Endodermal cell (in vitro differentiated cells): Measurements from ENCODE around the gene ZNF695. TPM values are rescaled to one million over a fixed set of nuclear protein-coding genes. Genes with fewer than 3 reads are reported as not detected.

Experiments
- DNase-seq: peaks from one replicate; pipeline ENCODE4 v3.0.0-alpha.2; 2017
- H3K27ac ChIP-seq: 2 replicates; pipeline ENCODE4 v1.5.1; 2013; ENCODE audit warnings: mild to moderate bottlenecking, low read depth, low read length, moderate library complexity
- H3K27me3 ChIP-seq: 2 replicates; pipeline ENCODE4 v1.6.1; 2013; ENCODE audit warnings: mild to moderate bottlenecking, low read length, moderate library complexity; ENCODE audit not compliant: insufficient read depth, control insufficient read depth, poor library complexity, severe bottlenecking
- H3K36me3 ChIP-seq: 2 replicates; pipeline ENCODE4 v1.7.0; 2013; ENCODE audit warnings: mild to moderate bottlenecking, low read length, moderate library complexity; ENCODE audit not compliant: control insufficient read depth, insufficient read depth
- H3K4me1 ChIP-seq: one replicate; pipeline ENCODE4 v1.7.0; 2013; ENCODE audit warnings: low read length; ENCODE audit not compliant: control insufficient read depth, insufficient read depth
- H3K4me3 ChIP-seq: 2 replicates; pipeline ENCODE4 v1.5.1; 2013; ENCODE audit warnings: mild to moderate bottlenecking, low read length, moderate library complexity
- H3K9ac ChIP-seq: 2 replicates; pipeline ENCODE4 v1.6.1; 2013; ENCODE audit warnings: mild to moderate bottlenecking, low read length, moderate library complexity; ENCODE audit not compliant: poor library complexity, severe bottlenecking; ENCODE audit errors: extremely low read depth
- H3K9me3 ChIP-seq: 2 replicates; pipeline ENCODE4 v1.6.1; 2013; ENCODE audit warnings: mild to moderate bottlenecking, low read length, moderate library complexity; ENCODE audit not compliant: control insufficient read depth
- H3K27ac Mint-ChIP-seq: 2 replicates; pipeline ENCODE4 v1.8.0; 2020; ENCODE audit warnings: mixed read lengths
- H3K27me3 Mint-ChIP-seq: 2 replicates; pipeline ENCODE4 v1.8.0; 2021; ENCODE audit warnings: mild to moderate bottlenecking, mixed read lengths; ENCODE audit not compliant: insufficient read depth
- H3K36me3 Mint-ChIP-seq: 2 replicates; pipeline ENCODE4 v1.8.0; 2020; ENCODE audit warnings: low read depth, mixed read lengths
- H3K4me1 Mint-ChIP-seq: 2 replicates; pipeline ENCODE4 v1.8.0; 2020; ENCODE audit warnings: mixed read lengths
- H3K4me3 Mint-ChIP-seq: 2 replicates; pipeline ENCODE4 v1.8.0; 2020; ENCODE audit warnings: mild to moderate bottlenecking, moderate library complexity, mixed read lengths
- H3K9me3 Mint-ChIP-seq: 2 replicates; pipeline ENCODE4 v1.8.0; 2020; ENCODE audit warnings: mild to moderate bottlenecking, mixed read lengths
- WGBS, 2 experiments: methylation state at CpG; one replicate each; pipeline versions ENCODE4 v1.1.5 to v1.1.7; 2013; ENCODE audit warnings: missing lambda C conversion rate in 2 of 2, mixed read lengths in 1 of 2; ENCODE audit not compliant: insufficient coverage in 1 of 2, insufficient read length in 1 of 2; 5-methylcytosine and 5-hydroxymethylcytosine counted together
- long read RNA-seq, 4 experiments: library from polyadenylated mRNA in 2 of 4; library from RNA in 1 of 4; library from capped mRNA in 1 of 4; stranded (forward) in 3 of 4; unstranded in 1 of 4; transcript quantifications; one replicate each; pipeline ENCODE4 v2.0.0, GENCODE V29; 2020 to 2021; ENCODE audit warnings: inconsistent platforms in 1 of 4
- polyA plus RNA-seq, 2 experiments: library from polyadenylated mRNA; stranded (reverse); fragments of 50-300 nt; gene quantifications; one replicate each; pipeline ENCODE4 v1.2.3, GENCODE V29; 2013
- total RNA-seq, 2 donors: library from RNA; stranded (reverse); fragmentation: NEBNext Ultra II Directional in 1 of 2; extraction: Animal tissue kit (Norgen Biotek cat#: 25700) in 1 of 2; gene quantifications; 2 replicates in 1 of 2; 3 replicates in 1 of 2; pipeline ENCODE4 v1.2.1, GENCODE V29; 2021
- TF ChIP-seq, protein P1 (sequence below): fragments of 200-600 bp; sonication (generic); conservative IDR thresholded peaks from 2 replicates; pipeline ENCODE4 v1.5.0; 2021; ENCODE audit warnings: antibody characterized with exemption, mild to moderate bottlenecking

Gene ZNF695
- total RNA-seq: 10 to 100 TPM; 16.4 to 22.6 TPM
- polyA plus RNA-seq (2013, experiment 1 of 2): 11.0 TPM
- 11.6 TPM for polyA plus RNA-seq (2013, experiment 2 of 2)
- long read RNA-seq, experiment 1, partial matches to known transcripts: 1 of 3 reads
- long read RNA-seq, experiment 1, other reads (novel, unspliced or antisense): 1 of 3 reads
- long read RNA-seq, experiment 2, partial matches to known transcripts: 0 of 2 reads
- long read RNA-seq, experiment 2, other reads (novel, unspliced or antisense): 1 of 2 reads
- long read RNA-seq, experiment 3, transcript ZNF695-201 (4 exons, 3,340 nt): major isoform, 15 of 38 reads
- long read RNA-seq, experiment 3, partial matches to known transcripts: 19 of 38 reads
- long read RNA-seq, experiment 3, other reads (novel, unspliced or antisense): 2 of 38 reads
- long read RNA-seq, experiment 4, partial matches to known transcripts: 5 of 16 reads
- long read RNA-seq, experiment 4, other reads (novel, unspliced or antisense): 4 of 16 reads

DNA sequence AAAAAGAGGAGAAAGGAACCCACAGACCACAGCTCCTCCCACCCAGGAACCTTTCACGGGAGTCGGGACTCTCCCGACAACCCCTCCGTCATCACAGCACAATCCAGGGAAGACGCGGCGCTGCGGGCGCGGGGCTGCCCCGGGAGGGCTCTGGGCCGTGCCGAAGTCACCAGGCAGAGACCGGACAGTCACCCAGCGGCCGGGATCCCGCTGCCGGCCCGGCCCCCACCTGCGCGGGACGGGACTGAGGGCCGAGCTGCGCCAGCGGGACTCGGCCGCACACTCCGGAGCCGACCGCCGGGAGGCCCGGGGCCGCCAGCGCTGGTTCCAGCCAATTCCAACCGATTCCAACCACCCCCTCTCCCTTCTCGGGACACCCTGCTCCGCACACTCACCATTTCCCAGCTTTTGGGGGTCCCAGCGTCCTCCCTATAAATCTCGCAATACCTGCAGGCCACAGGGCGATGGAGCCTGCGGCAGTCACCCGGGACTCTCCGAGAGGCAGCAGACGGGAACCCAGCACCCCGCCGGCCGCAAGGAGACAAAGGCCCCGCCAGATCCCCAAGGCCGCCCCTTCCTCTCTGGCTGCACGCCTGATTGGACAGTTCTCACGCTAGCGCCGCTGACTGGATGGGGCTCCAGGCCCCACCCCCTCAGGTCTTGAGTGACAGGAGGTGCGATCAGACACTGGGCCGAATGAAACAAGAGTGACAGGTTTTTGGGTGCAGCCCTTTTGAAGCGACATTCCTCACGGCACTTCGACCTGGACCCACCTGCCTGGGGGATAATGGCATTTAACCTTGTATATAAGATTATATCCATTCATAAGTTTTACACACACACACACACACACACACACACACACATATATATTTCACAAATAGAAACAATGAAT, at the start of gene ZNF695:
TSS of gene ZNF695 (minus strand) at position 547 of the 895 bp plus-strand sequence. CDS start at position 398, 149 bp downstream.
- Mint-ChIP-seq H3K27ac (peak within 1 kb of the TSS; percentile 100), H3K36me3 (peaks cover 30% of the 10 kb centered on the region), H3K9me3 (peaks cover 41% of the 10 kb centered on the region), H3K4me3 (peak within 1 kb of the TSS; percentile 99), H3K4me1 (no peaks in the 10 kb centered on the region), H3K27me3 (peaks cover 3% of the 10 kb centered on the region)
- Histone ChIP-seq H3K27ac (peak within 1 kb of the TSS; percentile 96), H3K27me3 (no peaks in the 10 kb centered on the region), H3K9ac (peak within 1 kb of the TSS; percentile 98), H3K4me3 (peak within 1 kb of the TSS; percentile 88), H3K36me3 (peaks cover 13% of the 10 kb centered on the region), H3K9me3 (peaks cover 39% of the 10 kb centered on the region), H3K4me1 (no peaks in the 10 kb centered on the region)
- WGBS, 2 experiments: 1% methylated on average over 15 to 58 of the region's 58 CpGs
- TF ChIP-seq, protein P1, sequence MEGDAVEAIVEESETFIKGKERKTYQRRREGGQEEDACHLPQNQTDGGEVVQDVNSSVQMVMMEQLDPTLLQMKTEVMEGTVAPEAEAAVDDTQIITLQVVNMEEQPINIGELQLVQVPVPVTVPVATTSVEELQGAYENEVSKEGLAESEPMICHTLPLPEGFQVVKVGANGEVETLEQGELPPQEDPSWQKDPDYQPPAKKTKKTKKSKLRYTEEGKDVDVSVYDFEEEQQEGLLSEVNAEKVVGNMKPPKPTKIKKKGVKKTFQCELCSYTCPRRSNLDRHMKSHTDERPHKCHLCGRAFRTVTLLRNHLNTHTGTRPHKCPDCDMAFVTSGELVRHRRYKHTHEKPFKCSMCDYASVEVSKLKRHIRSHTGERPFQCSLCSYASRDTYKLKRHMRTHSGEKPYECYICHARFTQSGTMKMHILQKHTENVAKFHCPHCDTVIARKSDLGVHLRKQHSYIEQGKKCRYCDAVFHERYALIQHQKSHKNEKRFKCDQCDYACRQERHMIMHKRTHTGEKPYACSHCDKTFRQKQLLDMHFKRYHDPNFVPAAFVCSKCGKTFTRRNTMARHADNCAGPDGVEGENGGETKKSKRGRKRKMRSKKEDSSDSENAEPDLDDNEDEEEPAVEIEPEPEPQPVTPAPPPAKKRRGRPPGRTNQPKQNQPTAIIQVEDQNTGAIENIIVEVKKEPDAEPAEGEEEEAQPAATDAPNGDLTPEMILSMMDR: peak; percentile 39
- DNase-seq: peak; percentile 98

DNA sequence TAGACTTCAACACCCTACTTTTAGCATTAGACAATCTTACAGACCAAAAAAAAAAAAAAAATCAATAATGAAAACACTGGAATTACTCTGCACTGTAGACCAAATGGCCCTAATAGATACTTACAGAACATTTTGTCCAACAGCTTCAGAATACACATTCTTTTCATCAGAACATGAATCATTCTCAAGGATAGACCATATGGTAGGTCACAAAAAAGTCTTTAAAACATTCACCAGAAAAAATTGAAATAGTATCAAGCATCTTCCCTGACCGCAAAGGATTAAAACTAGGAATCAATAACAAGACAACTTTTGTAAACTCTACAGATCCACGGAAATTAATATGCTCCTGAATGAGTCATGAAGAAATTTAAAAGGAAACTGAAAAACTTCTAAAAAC, 48.2 kb upstream of the ZNF695 start:
- H3K27ac Mint-ChIP-seq: no peak overlapping the region
- DNase-seq: no peak
- no peaks in the 10 kb centered on the region for H3K4me1 Mint-ChIP-seq
- Histone ChIP-seq H3K9ac (no peak overlapping the region), H3K36me3 (peaks cover 7% of the 10 kb centered on the region), H3K27me3 (no peaks in the 10 kb centered on the region), H3K4me3 (no peak overlapping the region), H3K4me1 (no peaks in the 10 kb centered on the region), H3K27ac (no peak overlapping the region), H3K9me3 (peaks cover 84% of the 10 kb centered on the region)
- TF ChIP-seq, protein P1: no peak
- H3K4me3 Mint-ChIP-seq: no peak overlapping the region
- H3K9me3 Mint-ChIP-seq: peaks cover 93% of the 10 kb centered on the region
- H3K27me3 Mint-ChIP-seq: no peaks in the 10 kb centered on the region
- H3K36me3 Mint-ChIP-seq: peaks cover 60% of the 10 kb centered on the region
- 100% methylated on average over 1 of the region's 2 CpGs; no CpG with 5 or more reads in 1 of the 2 experiments for WGBS, 2 experiments

DNA sequence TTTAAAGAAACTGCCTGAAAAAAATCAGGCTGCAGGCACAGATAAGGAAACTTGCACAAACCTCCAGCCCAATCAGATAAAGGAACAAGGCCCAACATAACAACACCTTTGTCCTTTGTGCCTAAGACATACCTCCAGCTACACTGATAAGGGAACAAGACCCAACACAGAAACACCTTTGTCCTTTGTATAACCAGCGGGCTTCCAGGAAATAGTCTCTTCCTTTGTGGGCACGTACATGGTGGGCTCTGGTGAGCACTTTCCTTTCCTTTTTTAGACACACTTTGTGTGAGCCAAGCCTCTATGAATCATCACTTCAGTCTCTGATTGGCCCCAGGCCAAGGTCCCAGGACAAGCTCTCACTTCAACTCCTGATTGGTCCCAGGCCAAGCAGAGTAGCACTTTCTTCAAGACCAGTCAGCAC, 47.1 kb upstream of the ZNF695 start:
- DNase-seq: no peak
- H3K4me3 ChIP-seq: peak overlapping the region; percentile 5
- H3K4me3 Mint-ChIP-seq: no peak overlapping the region
- no peaks in the 10 kb centered on the region for H3K27me3 Mint-ChIP-seq
- peaks cover 61% of the 10 kb centered on the region for H3K36me3 Mint-ChIP-seq
- H3K27ac ChIP-seq: no peak overlapping the region
- WGBS, 2 experiments: 62 to 64% methylated on average over 2 of the region's 2 CpGs
- TF ChIP-seq, protein P1: no peak
- no peaks in the 10 kb centered on the region for H3K27me3 ChIP-seq
- no peaks in the 10 kb centered on the region for H3K4me1 Mint-ChIP-seq
- H3K9me3 Mint-ChIP-seq: peaks cover 95% of the 10 kb centered on the region
- H3K9me3 ChIP-seq: peaks cover 90% of the 10 kb centered on the region
- H3K36me3 ChIP-seq: peaks cover 7% of the 10 kb centered on the region
- no peaks in the 10 kb centered on the region for H3K4me1 ChIP-seq
- no peak overlapping the region for H3K9ac ChIP-seq
- no peak overlapping the region for H3K27ac Mint-ChIP-seq
